ENCODE measurements around the gene HOXA1. TPM values are rescaled to one million over a fixed set of nuclear protein-coding genes. Genes with fewer than 3 reads are reported as not detected.

Gene HOXA1
- total RNA-seq, 1 experiment from 2014 or later, result 8.8 TPM

DNA sequence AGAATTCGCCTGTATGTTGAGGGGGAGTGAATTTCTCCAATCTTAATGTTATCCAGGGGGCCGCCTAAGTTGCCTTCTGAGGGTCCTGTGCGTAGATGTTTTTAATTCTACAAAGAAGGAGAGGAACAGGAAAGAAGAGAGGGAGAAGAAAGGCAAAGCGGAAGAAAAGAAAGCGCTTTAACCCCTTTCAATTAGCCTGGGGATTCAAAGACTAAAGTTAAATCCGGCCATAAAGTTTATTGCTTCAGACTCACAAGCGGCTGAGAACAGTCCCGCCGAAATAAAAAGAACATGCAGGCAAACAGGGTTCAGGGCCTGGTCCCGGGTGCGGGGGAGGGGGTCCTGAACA is 43.2 kb upstream of the HOXA1 start:
- ATAC-seq, result no peak
- ChIA-PET POLR2A (no interaction called here), CTCF (no interaction called here)
- DNase-seq (ENCODE audit: low read depth, low spot score), result no peak
- TF ChIP-seq, protein P1, sequence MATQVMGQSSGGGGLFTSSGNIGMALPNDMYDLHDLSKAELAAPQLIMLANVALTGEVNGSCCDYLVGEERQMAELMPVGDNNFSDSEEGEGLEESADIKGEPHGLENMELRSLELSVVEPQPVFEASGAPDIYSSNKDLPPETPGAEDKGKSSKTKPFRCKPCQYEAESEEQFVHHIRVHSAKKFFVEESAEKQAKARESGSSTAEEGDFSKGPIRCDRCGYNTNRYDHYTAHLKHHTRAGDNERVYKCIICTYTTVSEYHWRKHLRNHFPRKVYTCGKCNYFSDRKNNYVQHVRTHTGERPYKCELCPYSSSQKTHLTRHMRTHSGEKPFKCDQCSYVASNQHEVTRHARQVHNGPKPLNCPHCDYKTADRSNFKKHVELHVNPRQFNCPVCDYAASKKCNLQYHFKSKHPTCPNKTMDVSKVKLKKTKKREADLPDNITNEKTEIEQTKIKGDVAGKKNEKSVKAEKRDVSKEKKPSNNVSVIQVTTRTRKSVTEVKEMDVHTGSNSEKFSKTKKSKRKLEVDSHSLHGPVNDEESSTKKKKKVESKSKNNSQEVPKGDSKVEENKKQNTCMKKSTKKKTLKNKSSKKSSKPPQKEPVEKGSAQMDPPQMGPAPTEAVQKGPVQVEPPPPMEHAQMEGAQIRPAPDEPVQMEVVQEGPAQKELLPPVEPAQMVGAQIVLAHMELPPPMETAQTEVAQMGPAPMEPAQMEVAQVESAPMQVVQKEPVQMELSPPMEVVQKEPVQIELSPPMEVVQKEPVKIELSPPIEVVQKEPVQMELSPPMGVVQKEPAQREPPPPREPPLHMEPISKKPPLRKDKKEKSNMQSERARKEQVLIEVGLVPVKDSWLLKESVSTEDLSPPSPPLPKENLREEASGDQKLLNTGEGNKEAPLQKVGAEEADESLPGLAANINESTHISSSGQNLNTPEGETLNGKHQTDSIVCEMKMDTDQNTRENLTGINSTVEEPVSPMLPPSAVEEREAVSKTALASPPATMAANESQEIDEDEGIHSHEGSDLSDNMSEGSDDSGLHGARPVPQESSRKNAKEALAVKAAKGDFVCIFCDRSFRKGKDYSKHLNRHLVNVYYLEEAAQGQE (IDR thresholded peaks at IDR 0.05; ENCODE audit: insufficient read depth in 1 of 2, low read depth in 2 of 2, low read length in 1 of 2), result no peak
- TF ChIP-seq SIN3A (IDR thresholded peaks at IDR 0.05; ENCODE audit: borderline replicate concordance, insufficient read depth, low read depth, low read length) (no peak), TCF7L2 (IDR thresholded peaks at IDR 0.05; ENCODE audit: low read depth, low read length) (no peak), POLR2AphosphoS5 (IDR thresholded peaks at IDR 0.05; ENCODE audit: low read depth, low read length) (no peak)
- TF ChIP-seq, protein P2, sequence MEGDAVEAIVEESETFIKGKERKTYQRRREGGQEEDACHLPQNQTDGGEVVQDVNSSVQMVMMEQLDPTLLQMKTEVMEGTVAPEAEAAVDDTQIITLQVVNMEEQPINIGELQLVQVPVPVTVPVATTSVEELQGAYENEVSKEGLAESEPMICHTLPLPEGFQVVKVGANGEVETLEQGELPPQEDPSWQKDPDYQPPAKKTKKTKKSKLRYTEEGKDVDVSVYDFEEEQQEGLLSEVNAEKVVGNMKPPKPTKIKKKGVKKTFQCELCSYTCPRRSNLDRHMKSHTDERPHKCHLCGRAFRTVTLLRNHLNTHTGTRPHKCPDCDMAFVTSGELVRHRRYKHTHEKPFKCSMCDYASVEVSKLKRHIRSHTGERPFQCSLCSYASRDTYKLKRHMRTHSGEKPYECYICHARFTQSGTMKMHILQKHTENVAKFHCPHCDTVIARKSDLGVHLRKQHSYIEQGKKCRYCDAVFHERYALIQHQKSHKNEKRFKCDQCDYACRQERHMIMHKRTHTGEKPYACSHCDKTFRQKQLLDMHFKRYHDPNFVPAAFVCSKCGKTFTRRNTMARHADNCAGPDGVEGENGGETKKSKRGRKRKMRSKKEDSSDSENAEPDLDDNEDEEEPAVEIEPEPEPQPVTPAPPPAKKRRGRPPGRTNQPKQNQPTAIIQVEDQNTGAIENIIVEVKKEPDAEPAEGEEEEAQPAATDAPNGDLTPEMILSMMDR (IDR thresholded peaks at IDR 0.05), result no peak
- peak overlapping the region; percentile 5; the same call in 1 of the 2 replicates for H3K27ac ChIP-seq (ENCODE audit: low read length)
- H3K4me1 ChIP-seq (ENCODE audit: control insufficient read depth, insufficient read depth, low read length), result peaks cover 52% of the 10 kb centered on the region
- no peak overlapping the region for H3K4me3 ChIP-seq (ENCODE audit: low read depth in 2 of 2, low read length in 2 of 2)
- no peaks in the 10 kb centered on the region for H3K9me3 ChIP-seq (ENCODE audit: control insufficient read depth, insufficient read depth, low read depth, low read length)
- no peaks in the 10 kb centered on the region for H3K36me3 ChIP-seq (ENCODE audit: control insufficient read depth, insufficient read depth, low read length)
- no peaks in the 10 kb centered on the region for H3K27me3 ChIP-seq (ENCODE audit: control insufficient read depth, insufficient read depth, low read length)
- in situ Hi-C loops (cut with HindIII; ENCODE audit: low pct_unique_long_range_greater_than_20kb, low sequenced_read_pairs), result no loop called here
- intact Hi-C loops (cut with micrococcal nuclease; ENCODE audit: unreplicated experiment), result no loop called here
- no TSS peak for BruUV-seq (replicated peaks)

DNA sequence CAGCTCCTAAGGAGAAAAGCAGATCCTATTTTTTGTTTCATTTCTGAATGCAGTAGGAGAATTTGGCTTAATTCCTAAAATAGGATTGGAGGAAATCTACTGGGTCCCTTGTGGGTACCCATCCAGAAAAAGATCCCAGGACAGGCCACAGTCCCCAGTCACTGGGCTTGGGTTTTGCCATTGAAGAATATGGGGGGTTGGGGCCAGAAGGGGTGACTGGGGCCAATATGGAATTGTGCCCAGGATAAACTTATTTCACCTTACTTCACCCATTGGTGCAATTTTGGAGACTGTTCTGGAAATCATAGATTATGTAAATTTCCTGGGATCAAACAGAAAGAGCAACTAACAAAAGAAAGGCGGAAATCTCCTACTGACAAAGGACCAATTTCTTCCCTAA is 42.7 kb upstream of the HOXA1 start:
- no TSS peak for BruUV-seq (replicated peaks)
- H3K4me1 ChIP-seq (ENCODE audit: control insufficient read depth, insufficient read depth, low read length), result peaks cover 56% of the 10 kb centered on the region
- ATAC-seq (no peak), DNase-seq (ENCODE audit: low read depth, low spot score) (no peak)
- H3K9me3 ChIP-seq (ENCODE audit: control insufficient read depth, insufficient read depth, low read depth, low read length), result no peaks in the 10 kb centered on the region
- TF ChIP-seq, protein P1 (IDR thresholded peaks at IDR 0.05; ENCODE audit: insufficient read depth in 1 of 2, low read depth in 2 of 2, low read length in 1 of 2), result no peak
- no peak for TF ChIP-seq SIN3A (IDR thresholded peaks at IDR 0.05; ENCODE audit: borderline replicate concordance, insufficient read depth, low read depth, low read length)
- TF ChIP-seq, protein P2 (IDR thresholded peaks at IDR 0.05), result no peak
- TF ChIP-seq POLR2AphosphoS5 (IDR thresholded peaks at IDR 0.05; ENCODE audit: low read depth, low read length), result no peak
- TF ChIP-seq TCF7L2 (IDR thresholded peaks at IDR 0.05; ENCODE audit: low read depth, low read length), result no peak
- ChIA-PET CTCF (no interaction called here), POLR2A (no interaction called here)
- no peaks in the 10 kb centered on the region for H3K36me3 ChIP-seq (ENCODE audit: control insufficient read depth, insufficient read depth, low read length)
- in situ Hi-C loops (cut with HindIII; ENCODE audit: low pct_unique_long_range_greater_than_20kb, low sequenced_read_pairs), result no loop called here
- no peak overlapping the region for H3K4me3 ChIP-seq (ENCODE audit: low read depth in 2 of 2, low read length in 2 of 2)
- intact Hi-C loops (cut with micrococcal nuclease; ENCODE audit: unreplicated experiment), result no loop called here
- H3K27me3 ChIP-seq (ENCODE audit: control insufficient read depth, insufficient read depth, low read length), result no peaks in the 10 kb centered on the region
- peak overlapping the region; percentile 5; the same call in 1 of the 2 replicates for H3K27ac ChIP-seq (ENCODE audit: low read length)
